ENCODE data around the gene GNE. TPM values are rescaled to one million over a fixed set of nuclear protein-coding genes. Genes with fewer than 3 reads are reported as not detected.

The GNE gene
- total and polyA plus RNA-seq, 2 donors from 2014 or later, result 10.3 to 48.1 TPM

GRCh38 chr9:36204906-36205547, 53.2 kb downstream of the GNE start:
- H3K36me3 ChIP-seq (ENCODE audit: control insufficient read depth in 2 of 3, insufficient read depth in 3 of 3, low read length in 3 of 3), result peaks cover 18 to 73% (median 59%) of the 10 kb centered on the region in 3 donors
- H3K4me1 ChIP-seq (ENCODE audit: control insufficient read depth in 2 of 3, insufficient read depth in 2 of 3, low read depth in 1 of 3, low read length in 3 of 3), result peaks cover 0 to 16% (median 13%) of the 10 kb centered on the region in 3 donors
- H3K9ac ChIP-seq (ENCODE audit: low read length in 3 of 3), result no peak overlapping the region
- DNase-seq, result no peak
- H3K9me3 ChIP-seq (ENCODE audit: control insufficient read depth in 2 of 3, insufficient read depth in 1 of 3, low read length in 3 of 3), result no peaks in the 10 kb centered on the region
- no peak overlapping the region for H3K27ac ChIP-seq (ENCODE audit: low read depth in 2 of 2, low read length in 2 of 2)
- TF ChIP-seq CTCF (IDR thresholded peaks at IDR 0.05; ENCODE audit: borderline replicate concordance, extremely low read depth, insufficient read depth), result peak; percentile 22
- FAIRE-seq, result no peak
- no peaks in the 10 kb centered on the region for H3K27me3 ChIP-seq (ENCODE audit: control insufficient read depth, insufficient read depth, low read length)
- intact Hi-C loops (cut with DNase I), result no loop called here
- no peak overlapping the region for H3K4me3 ChIP-seq (ENCODE audit: low read length in 3 of 3)

GRCh38 chr9:36194326-36195000, 63.8 kb downstream of the GNE start:
- no peak overlapping the region for H3K27ac ChIP-seq (ENCODE audit: low read depth in 2 of 2, low read length in 2 of 2)
- intact Hi-C loops (cut with DNase I), result no loop called here
- no peaks in the 10 kb centered on the region for H3K9me3 ChIP-seq (ENCODE audit: control insufficient read depth in 2 of 3, insufficient read depth in 1 of 3, low read length in 3 of 3)
- FAIRE-seq, result no peak
- no peaks in the 10 kb centered on the region for H3K27me3 ChIP-seq (ENCODE audit: control insufficient read depth, insufficient read depth, low read length)
- peak in 3 of 5 donors; percentile 28 to 61 (median 48) for DNase-seq
- peaks cover 12 to 25% (median 15%) of the 10 kb centered on the region in 3 donors for H3K4me1 ChIP-seq (ENCODE audit: control insufficient read depth in 2 of 3, insufficient read depth in 2 of 3, low read depth in 1 of 3, low read length in 3 of 3)
- no peak overlapping the region for H3K4me3 ChIP-seq (ENCODE audit: low read length in 3 of 3)
- no peak for TF ChIP-seq CTCF (IDR thresholded peaks at IDR 0.05; ENCODE audit: borderline replicate concordance, extremely low read depth, insufficient read depth)
- no peak overlapping the region for H3K9ac ChIP-seq (ENCODE audit: low read length in 3 of 3)
- H3K36me3 ChIP-seq (ENCODE audit: control insufficient read depth in 2 of 3, insufficient read depth in 3 of 3, low read length in 3 of 3), result peaks cover 2 to 10% (median 4%) of the 10 kb centered on the region in 3 donors

DNA sequence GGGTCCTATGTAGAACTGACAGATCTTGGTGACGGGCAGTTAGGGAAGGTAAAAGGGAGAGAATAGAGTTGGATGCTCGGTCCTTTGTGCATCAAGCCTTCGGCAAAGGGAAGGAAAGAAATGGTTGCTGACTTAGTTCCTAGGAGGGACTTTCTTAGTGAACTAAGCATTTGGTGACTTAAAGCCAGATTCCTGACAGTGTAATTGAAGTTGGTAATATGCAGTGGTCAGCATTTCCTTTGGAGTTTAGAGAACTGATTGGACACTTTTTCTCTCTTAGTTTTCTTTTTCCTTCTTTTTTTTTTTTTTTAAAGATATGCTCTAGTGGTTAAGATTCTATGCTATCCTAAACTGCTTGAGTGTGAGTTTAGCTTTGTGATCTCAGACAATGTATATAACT, 65.2 kb downstream of the GNE start:
- peaks cover 0 to 4% (median 0%) of the 10 kb centered on the region in 3 donors for H3K36me3 ChIP-seq (ENCODE audit: control insufficient read depth in 2 of 3, insufficient read depth in 3 of 3, low read length in 3 of 3)
- H3K4me3 ChIP-seq (ENCODE audit: low read length in 3 of 3), result peak overlapping the region; percentile 70 to 97 (median 83)
- H3K9ac ChIP-seq (ENCODE audit: low read length in 3 of 3), result peak overlapping the region in 2 of 3 donors; percentile 19 to 37
- DNase-seq (no peak), FAIRE-seq (no peak)
- no peaks in the 10 kb centered on the region for H3K27me3 ChIP-seq (ENCODE audit: control insufficient read depth, insufficient read depth, low read length)
- no peaks in the 10 kb centered on the region for H3K9me3 ChIP-seq (ENCODE audit: control insufficient read depth in 2 of 3, insufficient read depth in 1 of 3, low read length in 3 of 3)
- peaks cover 12 to 25% (median 15%) of the 10 kb centered on the region in 3 donors for H3K4me1 ChIP-seq (ENCODE audit: control insufficient read depth in 2 of 3, insufficient read depth in 2 of 3, low read depth in 1 of 3, low read length in 3 of 3)
- no peak for TF ChIP-seq CTCF (IDR thresholded peaks at IDR 0.05; ENCODE audit: borderline replicate concordance, extremely low read depth, insufficient read depth)
- H3K27ac ChIP-seq (ENCODE audit: low read depth in 2 of 2, low read length in 2 of 2), result no peak overlapping the region
- intact Hi-C loops (cut with DNase I), result no loop called here

All from kidney (tissue), 14 donors.